Left renal pelvis (tissue), 4 donors: Measurements from ENCODE around the gene MYH15. TPM values are rescaled to one million over a fixed set of nuclear protein-coding genes. Genes with fewer than 3 reads are reported as not detected.

ENCODE experiments used
- DNase-seq, 4 donors: peaks; one replicate each; pipeline ENCODE4 v3.0.0-alpha.2; 2013; ENCODE audit warnings: low read depth in 4 of 4, low spot score in 3 of 4
- polyA plus RNA-seq, 4 donors: library from polyadenylated mRNA; unstranded; fragments of 120-200 nt; gene quantifications; one replicate each; pipeline ENCODE4 v1.2.1, GENCODE V29; 2013; ENCODE audit not compliant: insufficient read length in 4 of 4

Gene MYH15
- polyA plus RNA-seq, 4 donors: 0.26 to 0.49 (median 0.30) TPM

- DNase-seq: no peak
Observed at GRCh38 chr3:108345492-108346205, 164.7 kb downstream of the MYH15 start.

DNA sequence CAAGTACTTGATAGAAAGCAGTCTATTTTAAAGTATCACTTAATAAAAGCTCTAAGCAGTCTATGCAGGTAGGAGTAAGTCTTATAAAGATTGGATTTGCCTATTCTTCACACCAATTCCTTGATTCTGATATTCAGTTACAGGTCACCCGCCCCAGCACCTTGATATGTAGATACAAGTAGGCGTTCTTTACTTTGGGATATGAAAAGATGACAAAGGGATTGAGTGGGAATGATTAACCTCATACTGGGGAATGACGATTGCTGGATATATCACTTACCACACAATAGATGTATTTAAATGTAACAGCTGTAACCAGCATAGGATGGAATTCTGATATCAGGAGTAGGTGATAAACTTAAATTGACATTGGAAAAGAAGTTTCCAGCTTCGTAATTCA lies 166.9 kb downstream of the MYH15 start:
- no peak for DNase-seq

GRCh38 chr3:108342837-108343486 lies 167.4 kb downstream of the MYH15 start:
- DNase-seq: no peak

DNA sequence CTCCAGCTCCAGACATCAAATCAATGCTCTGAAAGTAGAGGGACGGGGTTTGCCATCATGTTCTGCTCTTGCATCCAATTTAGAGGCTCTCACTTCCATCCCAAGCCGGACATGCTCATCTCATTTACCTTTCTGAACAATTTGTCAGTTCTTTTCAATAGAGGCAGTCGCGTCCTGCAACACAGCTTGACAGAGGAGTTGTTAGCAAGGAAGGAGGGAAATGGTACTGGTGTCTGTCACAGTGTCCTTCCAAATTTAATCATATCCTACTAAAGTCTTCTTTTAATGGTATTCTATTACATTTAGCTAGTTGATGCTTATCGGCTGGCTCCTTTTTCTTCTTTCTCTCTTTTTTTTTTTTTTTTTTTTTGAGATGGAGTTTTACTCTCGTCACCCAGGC lies 168.5 kb downstream of the MYH15 start:
- no peak for DNase-seq

DNA sequence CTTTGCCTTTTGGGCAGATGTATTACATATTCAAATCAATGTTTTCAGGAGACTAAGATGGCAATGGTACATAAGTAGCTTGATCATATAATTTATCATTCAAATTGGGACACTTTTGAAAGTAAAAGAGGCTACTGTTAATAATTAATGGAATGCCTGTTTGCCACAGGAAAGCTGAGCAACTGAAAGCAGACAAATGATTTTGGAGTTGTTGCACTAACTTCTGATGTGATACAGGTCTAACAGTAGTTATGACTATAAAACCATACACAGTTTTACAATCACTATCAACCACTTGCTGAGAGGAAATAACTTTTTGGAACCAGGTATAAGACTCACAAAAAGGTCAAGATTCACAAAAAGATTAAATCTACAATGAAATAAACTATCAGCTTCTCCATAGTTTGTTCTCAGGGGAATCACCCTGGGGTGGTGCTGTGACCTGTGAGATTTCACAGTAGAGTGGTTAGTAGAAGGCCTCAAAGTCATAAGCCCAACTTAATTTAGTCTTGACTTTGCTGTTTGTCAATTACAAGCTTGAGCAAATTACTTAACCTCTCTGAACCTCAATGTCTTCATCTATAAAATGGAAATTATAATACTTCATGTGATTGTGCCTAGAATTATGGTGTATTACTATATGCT lies 171.4 kb downstream of the MYH15 start:
- no peak for DNase-seq

DNA sequence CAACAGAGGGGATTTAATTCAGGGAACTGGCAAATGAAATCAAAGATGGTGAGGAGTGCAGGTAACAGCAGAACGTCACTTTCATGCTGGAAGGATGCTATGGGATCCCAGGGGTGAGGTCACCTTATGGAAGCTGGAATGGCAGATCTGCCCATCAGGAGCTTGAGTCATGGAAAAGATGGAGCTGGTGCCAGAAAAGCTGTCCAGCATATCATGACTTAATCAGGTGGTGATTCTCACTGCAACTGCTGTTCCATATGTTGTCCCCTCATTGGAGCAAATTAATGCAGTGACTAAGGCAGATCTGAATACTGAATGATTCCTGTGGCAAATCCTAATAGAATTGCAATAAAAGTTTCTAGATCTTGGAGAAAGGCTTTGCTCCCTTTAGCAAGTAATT lies 175.7 kb downstream of the MYH15 start:
- no peak for DNase-seq

GRCh38 chr3:108333961-108334360 lies 176.4 kb downstream of the MYH15 start:
- DNase-seq: no peak

DNA sequence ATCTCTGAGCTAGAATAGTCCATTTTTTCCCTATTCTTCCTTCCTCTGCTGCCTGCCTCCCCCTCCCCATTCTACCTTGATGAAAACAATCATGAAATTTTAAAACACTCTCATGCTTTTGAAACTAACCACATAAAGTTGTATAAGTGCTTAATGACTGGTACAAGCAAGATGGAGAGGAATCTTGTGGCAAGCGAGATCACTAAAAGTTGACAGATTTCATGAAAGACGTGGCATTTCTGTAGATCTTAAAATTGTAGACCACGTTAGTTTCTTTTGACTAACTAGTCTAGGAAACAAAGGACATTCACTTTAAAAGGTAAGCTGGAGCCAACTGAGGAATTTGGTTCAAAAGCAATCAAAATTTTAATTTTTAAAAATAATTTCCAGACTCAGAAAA lies 178.6 kb downstream of the MYH15 start:
- DNase-seq: no peak

Other genes starting within 250 kb of the MYH15 start
- 10 to 100 TPM in 3 of 4 donors, under 1 TPM in 1; 0.23 to 22.7 (median 17.7) TPM for gene HHLA2, start 214.0 kb downstream of the MYH15 start, polyA plus RNA-seq
- gene CIP2A, start 78.8 kb upstream of the MYH15 start, polyA plus RNA-seq: 10 to 100 TPM; 14.6 to 20.9 (median 18.5) TPM
- gene DZIP3, start 79.1 kb upstream of the MYH15 start, polyA plus RNA-seq: 10 to 100 TPM; 21.5 to 39.9 (median 33.8) TPM
- gene RETNLB, start 246.8 kb upstream of the MYH15 start, polyA plus RNA-seq: not detected